ENCODE results near the gene SLC6A12. TPM values are rescaled to one million over a fixed set of nuclear protein-coding genes. Genes with fewer than 3 reads are reported as not detected.
A peak's percentile ranks its signal among the peaks of the same experiment; 100 is the strongest.

The SLC6A12 gene
- total RNA-seq, 1 donor from 2014 or later: not detected

GRCh38 chr12:154058-154457 is 59.9 kb downstream of the SLC6A12 start:
- H3K27ac ChIP-seq (ENCODE audit: low read depth, low read length): no peak overlapping the region
- H3K4me3 ChIP-seq (ENCODE audit: low read length in 3 of 3): no peak overlapping the region
- peak overlapping the region in 1 of 3 donors; percentile 25 for H3K9ac ChIP-seq (ENCODE audit: low read depth in 1 of 3, low read length in 3 of 3)
- no peaks in the 10 kb centered on the region for H3K36me3 ChIP-seq (ENCODE audit: control insufficient read depth in 3 of 3, insufficient read depth in 3 of 3, low read length in 3 of 3)
- H3K4me1 ChIP-seq (ENCODE audit: control insufficient read depth in 3 of 3, insufficient read depth in 3 of 3, low read length in 3 of 3): peaks cover 0 to 1% (median 0%) of the 10 kb centered on the region in 3 donors
- H3K9me3 ChIP-seq (ENCODE audit: control insufficient read depth in 3 of 3, low read length in 3 of 3): no peaks in the 10 kb centered on the region
- peaks cover 8 to 21% (median 15%) of the 10 kb centered on the region in 3 donors for H3K27me3 ChIP-seq (ENCODE audit: control insufficient read depth in 3 of 3, insufficient read depth in 3 of 3, low read length in 3 of 3)

- Histone ChIP-seq H3K36me3 (ENCODE audit: control insufficient read depth in 3 of 3, insufficient read depth in 3 of 3, low read length in 3 of 3) (no peaks in the 10 kb centered on the region), H3K27ac (ENCODE audit: low read depth, low read length) (no peak overlapping the region), H3K4me1 (ENCODE audit: control insufficient read depth in 3 of 3, insufficient read depth in 3 of 3, low read length in 3 of 3) (peaks cover 0 to 2% (median 0%) of the 10 kb centered on the region in 3 donors), H3K4me3 (ENCODE audit: low read length in 3 of 3) (no peak overlapping the region), H3K9me3 (ENCODE audit: control insufficient read depth in 3 of 3, low read length in 3 of 3) (no peaks in the 10 kb centered on the region), H3K9ac (ENCODE audit: low read depth in 1 of 3, low read length in 3 of 3) (peak overlapping the region in 1 of 3 donors; percentile 33), H3K27me3 (ENCODE audit: control insufficient read depth in 3 of 3, insufficient read depth in 3 of 3, low read length in 3 of 3) (peaks cover 8 to 21% (median 16%) of the 10 kb centered on the region in 3 donors)
Measured at GRCh38 chr12:153080-153746, 60.7 kb downstream of the SLC6A12 start.

DNA sequence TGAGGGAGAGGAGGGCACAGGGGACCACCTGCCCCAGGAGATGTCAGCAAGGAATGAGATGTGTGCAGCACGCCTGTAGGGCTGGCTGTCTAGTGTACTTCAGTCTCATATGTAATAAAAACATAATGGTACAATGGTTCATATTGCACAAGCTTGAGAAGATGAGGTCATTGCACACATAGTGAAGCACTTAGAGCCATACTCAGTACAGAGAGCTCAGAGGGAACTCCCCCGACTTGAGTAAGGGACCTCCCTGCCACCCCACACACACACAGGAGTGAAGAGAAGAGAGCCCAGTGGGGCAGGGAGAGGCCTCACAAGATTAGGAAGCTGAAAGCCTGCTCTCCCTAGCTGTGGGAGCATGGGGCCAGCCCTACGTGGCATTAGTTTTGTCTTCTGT is 61.5 kb downstream of the SLC6A12 start:
- Histone ChIP-seq H3K27ac (ENCODE audit: low read depth, low read length) (no peak overlapping the region), H3K4me1 (ENCODE audit: control insufficient read depth in 3 of 3, insufficient read depth in 3 of 3, low read length in 3 of 3) (peaks cover 0 to 5% (median 2%) of the 10 kb centered on the region in 3 donors), H3K9me3 (ENCODE audit: control insufficient read depth in 3 of 3, low read length in 3 of 3) (no peaks in the 10 kb centered on the region), H3K4me3 (ENCODE audit: low read length in 3 of 3) (no peak overlapping the region), H3K27me3 (ENCODE audit: control insufficient read depth in 3 of 3, insufficient read depth in 3 of 3, low read length in 3 of 3) (peaks cover 8 to 21% (median 16%) of the 10 kb centered on the region in 3 donors), H3K36me3 (ENCODE audit: control insufficient read depth in 3 of 3, insufficient read depth in 3 of 3, low read length in 3 of 3) (no peaks in the 10 kb centered on the region), H3K9ac (ENCODE audit: low read depth in 1 of 3, low read length in 3 of 3) (no peak overlapping the region)

- no peak overlapping the region for H3K4me3 ChIP-seq (ENCODE audit: low read length in 3 of 3)
- H3K9me3 ChIP-seq (ENCODE audit: control insufficient read depth in 3 of 3, low read length in 3 of 3): no peaks in the 10 kb centered on the region
- H3K36me3 ChIP-seq (ENCODE audit: control insufficient read depth in 3 of 3, insufficient read depth in 3 of 3, low read length in 3 of 3): no peaks in the 10 kb centered on the region
- no peak overlapping the region for H3K27ac ChIP-seq (ENCODE audit: low read depth, low read length)
- no peak overlapping the region for H3K9ac ChIP-seq (ENCODE audit: low read depth in 1 of 3, low read length in 3 of 3)
- peaks cover 0 to 5% (median 2%) of the 10 kb centered on the region in 3 donors for H3K4me1 ChIP-seq (ENCODE audit: control insufficient read depth in 3 of 3, insufficient read depth in 3 of 3, low read length in 3 of 3)
- H3K27me3 ChIP-seq (ENCODE audit: control insufficient read depth in 3 of 3, insufficient read depth in 3 of 3, low read length in 3 of 3): peaks cover 8 to 21% (median 16%) of the 10 kb centered on the region in 3 donors
Measured at GRCh38 chr12:151579-151978, 62.4 kb downstream of the SLC6A12 start.

DNA sequence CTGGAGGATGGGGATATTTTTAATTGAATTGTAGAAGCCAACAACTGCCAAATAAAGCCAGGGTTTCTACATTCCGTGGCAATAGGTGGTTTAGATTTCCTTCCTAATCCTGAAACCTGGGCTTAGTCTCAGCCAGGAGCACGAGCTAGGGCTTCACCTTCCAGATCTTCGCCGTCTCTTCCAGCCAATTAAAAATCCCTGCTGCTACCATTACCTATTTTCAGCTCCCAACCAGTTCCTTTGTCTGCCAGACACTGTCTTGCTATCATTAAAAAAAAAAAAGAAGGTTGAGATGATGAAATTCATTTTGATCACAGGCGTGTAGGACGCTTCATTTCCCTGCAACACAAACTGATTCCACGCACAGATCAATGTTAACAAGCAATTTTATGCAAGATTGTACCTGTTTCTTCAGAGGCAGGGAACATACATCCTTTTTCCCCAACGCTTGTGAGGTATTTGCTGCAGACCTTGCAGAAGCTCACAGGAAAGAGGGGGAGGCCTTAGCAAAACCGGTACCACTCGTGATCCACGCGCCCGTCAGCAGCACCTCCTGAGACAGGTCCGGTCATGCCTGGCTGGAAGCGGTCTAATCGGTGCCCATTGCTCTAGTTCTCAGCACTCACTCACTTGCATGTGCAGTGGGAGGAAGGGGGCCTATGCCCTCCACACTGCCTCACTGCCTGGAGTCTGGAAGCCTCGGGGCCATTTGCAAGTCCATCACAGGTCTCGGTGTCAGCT is 65.1 kb downstream of the SLC6A12 start:
- peaks cover 2 to 16% (median 11%) of the 10 kb centered on the region in 3 donors for H3K27me3 ChIP-seq (ENCODE audit: control insufficient read depth in 3 of 3, insufficient read depth in 3 of 3, low read length in 3 of 3)
- no peaks in the 10 kb centered on the region for H3K36me3 ChIP-seq (ENCODE audit: control insufficient read depth in 3 of 3, insufficient read depth in 3 of 3, low read length in 3 of 3)
- no peaks in the 10 kb centered on the region for H3K9me3 ChIP-seq (ENCODE audit: control insufficient read depth in 3 of 3, low read length in 3 of 3)
- H3K4me1 ChIP-seq (ENCODE audit: control insufficient read depth in 3 of 3, insufficient read depth in 3 of 3, low read length in 3 of 3): peaks cover 0 to 5% (median 2%) of the 10 kb centered on the region in 3 donors
- no peak overlapping the region for H3K27ac ChIP-seq (ENCODE audit: low read depth, low read length)
- no peak overlapping the region for H3K9ac ChIP-seq (ENCODE audit: low read depth in 1 of 3, low read length in 3 of 3)
- H3K4me3 ChIP-seq (ENCODE audit: low read length in 3 of 3): no peak overlapping the region

DNA sequence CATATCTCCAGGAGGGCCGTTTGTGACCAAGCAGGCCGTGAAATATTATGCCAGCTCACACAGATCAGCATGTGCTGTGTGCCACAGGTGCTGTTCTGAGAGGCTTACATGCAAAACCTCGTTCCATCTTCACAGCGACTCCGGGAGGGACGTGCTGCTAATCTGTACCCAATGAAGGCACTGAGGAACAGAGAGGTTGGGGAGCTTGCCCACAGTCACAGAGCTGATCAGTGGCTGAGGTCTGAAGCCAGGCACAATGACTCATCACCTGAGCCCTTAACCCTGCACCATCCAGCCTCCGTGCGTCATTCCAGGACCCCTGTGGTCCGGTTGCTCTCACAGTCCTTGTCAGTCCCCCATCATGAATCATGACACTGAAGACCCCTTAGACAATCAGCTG is 66.7 kb downstream of the SLC6A12 start:
- Histone ChIP-seq H3K4me1 (ENCODE audit: control insufficient read depth in 3 of 3, insufficient read depth in 3 of 3, low read length in 3 of 3) (peaks cover 0 to 5% (median 2%) of the 10 kb centered on the region in 3 donors), H3K27me3 (ENCODE audit: control insufficient read depth in 3 of 3, insufficient read depth in 3 of 3, low read length in 3 of 3) (peaks cover 2 to 15% (median 8%) of the 10 kb centered on the region in 3 donors), H3K9ac (ENCODE audit: low read depth in 1 of 3, low read length in 3 of 3) (no peak overlapping the region), H3K4me3 (ENCODE audit: low read length in 3 of 3) (no peak overlapping the region), H3K36me3 (ENCODE audit: control insufficient read depth in 3 of 3, insufficient read depth in 3 of 3, low read length in 3 of 3) (no peaks in the 10 kb centered on the region), H3K27ac (ENCODE audit: low read depth, low read length) (no peak overlapping the region), H3K9me3 (ENCODE audit: control insufficient read depth in 3 of 3, low read length in 3 of 3) (no peaks in the 10 kb centered on the region)

- peaks cover 10 to 18% (median 10%) of the 10 kb centered on the region in 3 donors for H3K27me3 ChIP-seq (ENCODE audit: control insufficient read depth in 3 of 3, insufficient read depth in 3 of 3, low read length in 3 of 3)
- H3K4me1 ChIP-seq (ENCODE audit: control insufficient read depth in 3 of 3, insufficient read depth in 3 of 3, low read length in 3 of 3): peaks cover 0 to 5% (median 2%) of the 10 kb centered on the region in 3 donors
- H3K27ac ChIP-seq (ENCODE audit: low read depth, low read length): no peak overlapping the region
Measured at GRCh38 chr12:145369-145960, 68.5 kb downstream of the SLC6A12 start.

DNA sequence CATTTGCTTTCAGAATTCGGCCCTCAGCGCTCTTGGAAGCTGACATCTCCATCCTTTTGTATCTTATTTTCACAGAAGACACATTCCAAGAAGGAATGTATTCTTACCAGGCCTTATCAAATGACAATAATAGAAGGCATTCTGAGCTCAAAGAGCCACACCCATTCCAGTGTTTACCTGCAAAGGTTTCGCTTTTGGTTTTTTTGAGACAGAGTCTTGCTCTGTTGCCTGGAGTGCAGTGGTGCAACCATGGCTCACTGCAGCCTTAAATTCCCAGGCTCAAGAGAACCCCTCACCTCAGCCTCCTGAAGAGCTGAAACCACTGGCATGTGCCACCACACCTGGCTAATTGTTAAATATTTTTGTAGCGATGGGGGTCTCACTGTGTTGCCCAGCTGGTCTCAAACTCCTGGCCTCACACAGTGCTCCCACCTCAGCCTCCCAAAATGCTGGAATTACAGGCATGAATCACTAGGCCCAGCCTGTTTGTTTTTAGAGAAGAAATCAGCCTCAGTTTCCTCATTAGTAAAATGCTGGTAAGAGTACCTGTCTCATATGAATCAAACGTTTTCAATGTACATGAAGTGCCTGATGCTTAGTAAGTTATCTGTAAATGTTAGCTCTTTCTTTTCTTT is 69.2 kb downstream of the SLC6A12 start:
- Histone ChIP-seq H3K9me3 (ENCODE audit: control insufficient read depth in 3 of 3, low read length in 3 of 3) (no peaks in the 10 kb centered on the region), H3K36me3 (ENCODE audit: control insufficient read depth in 3 of 3, insufficient read depth in 3 of 3, low read length in 3 of 3) (no peaks in the 10 kb centered on the region), H3K4me3 (ENCODE audit: low read length in 3 of 3) (no peak overlapping the region), H3K27ac (ENCODE audit: low read depth, low read length) (no peak overlapping the region), H3K4me1 (ENCODE audit: control insufficient read depth in 3 of 3, insufficient read depth in 3 of 3, low read length in 3 of 3) (peaks cover 2 to 5% (median 2%) of the 10 kb centered on the region in 3 donors), H3K27me3 (ENCODE audit: control insufficient read depth in 3 of 3, insufficient read depth in 3 of 3, low read length in 3 of 3) (peaks cover 15 to 22% (median 16%) of the 10 kb centered on the region in 3 donors), H3K9ac (ENCODE audit: low read depth in 1 of 3, low read length in 3 of 3) (no peak overlapping the region)

More at GRCh38 chr12:145369-145960, 68.5 kb downstream of the SLC6A12 start:
- H3K9me3 ChIP-seq (ENCODE audit: control insufficient read depth in 3 of 3, low read length in 3 of 3): no peaks in the 10 kb centered on the region
- H3K4me3 ChIP-seq (ENCODE audit: low read length in 3 of 3): no peak overlapping the region
- no peak overlapping the region for H3K9ac ChIP-seq (ENCODE audit: low read depth in 1 of 3, low read length in 3 of 3)
- H3K36me3 ChIP-seq (ENCODE audit: control insufficient read depth in 3 of 3, insufficient read depth in 3 of 3, low read length in 3 of 3): no peaks in the 10 kb centered on the region

DNA sequence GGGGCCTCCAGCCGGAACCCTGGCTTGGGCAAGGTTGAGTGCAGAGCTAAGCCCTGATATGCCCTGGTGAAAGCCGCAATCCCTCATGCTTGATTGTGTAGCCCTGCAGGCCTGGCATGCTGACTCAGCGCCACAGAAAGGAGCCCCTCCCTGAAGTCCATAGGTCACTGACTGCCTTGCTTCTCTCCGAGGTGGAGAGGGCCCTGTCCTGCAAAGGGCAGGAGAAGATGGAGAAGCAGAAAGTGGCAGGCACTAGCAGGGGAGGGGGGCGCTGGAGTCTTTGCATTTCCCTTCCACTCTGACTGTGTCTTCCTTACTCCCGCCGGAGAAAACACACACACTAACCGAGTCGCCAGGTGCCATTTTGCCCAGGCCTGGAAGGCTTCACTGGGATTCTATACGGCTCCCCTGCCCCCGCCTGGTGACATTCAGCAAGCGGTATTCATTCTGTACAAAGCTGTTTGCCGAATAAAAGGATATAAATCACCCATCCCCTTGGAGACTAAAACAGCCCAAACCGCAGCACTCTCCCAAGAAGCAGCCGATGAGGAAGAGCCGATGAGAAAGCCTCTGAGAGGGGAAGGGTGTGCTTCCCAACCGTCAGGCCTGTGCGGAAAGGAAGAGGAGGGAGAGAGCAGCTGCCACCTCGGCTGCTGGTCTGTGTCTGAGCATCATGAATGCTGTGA is 69.8 kb downstream of the SLC6A12 start:
- Histone ChIP-seq H3K9ac (ENCODE audit: low read depth in 1 of 3, low read length in 3 of 3) (no peak overlapping the region), H3K27ac (ENCODE audit: low read depth, low read length) (no peak overlapping the region), H3K4me1 (ENCODE audit: control insufficient read depth in 3 of 3, insufficient read depth in 3 of 3, low read length in 3 of 3) (peaks cover 5 to 11% (median 7%) of the 10 kb centered on the region in 3 donors), H3K9me3 (ENCODE audit: control insufficient read depth in 3 of 3, low read length in 3 of 3) (no peaks in the 10 kb centered on the region), H3K36me3 (ENCODE audit: control insufficient read depth in 3 of 3, insufficient read depth in 3 of 3, low read length in 3 of 3) (no peaks in the 10 kb centered on the region), H3K4me3 (ENCODE audit: low read length in 3 of 3) (no peak overlapping the region), H3K27me3 (ENCODE audit: control insufficient read depth in 3 of 3, insufficient read depth in 3 of 3, low read length in 3 of 3) (peaks cover 21 to 24% (median 23%) of the 10 kb centered on the region in 3 donors)

Measured in skeletal muscle tissue (tissue), 4 donors.